HG03025 (cell line): ENCODE data around the gene TSC2.
"Not testable (repeated sequence)": the region's sequence is repeated elsewhere in the genome, so short reads cannot be mapped to it uniquely, and the experiment has no call there.

Source experiments
- ATAC-seq: cut with Tn5 transposase; IDR thresholded peaks from one replicate; pipeline ENCODE4 v1.9.1; 2021; ENCODE audit warnings: mild to moderate bottlenecking, moderate library complexity; ENCODE audit not compliant: unreplicated experiment, low FRiP score

TSC2 gene

DNA sequence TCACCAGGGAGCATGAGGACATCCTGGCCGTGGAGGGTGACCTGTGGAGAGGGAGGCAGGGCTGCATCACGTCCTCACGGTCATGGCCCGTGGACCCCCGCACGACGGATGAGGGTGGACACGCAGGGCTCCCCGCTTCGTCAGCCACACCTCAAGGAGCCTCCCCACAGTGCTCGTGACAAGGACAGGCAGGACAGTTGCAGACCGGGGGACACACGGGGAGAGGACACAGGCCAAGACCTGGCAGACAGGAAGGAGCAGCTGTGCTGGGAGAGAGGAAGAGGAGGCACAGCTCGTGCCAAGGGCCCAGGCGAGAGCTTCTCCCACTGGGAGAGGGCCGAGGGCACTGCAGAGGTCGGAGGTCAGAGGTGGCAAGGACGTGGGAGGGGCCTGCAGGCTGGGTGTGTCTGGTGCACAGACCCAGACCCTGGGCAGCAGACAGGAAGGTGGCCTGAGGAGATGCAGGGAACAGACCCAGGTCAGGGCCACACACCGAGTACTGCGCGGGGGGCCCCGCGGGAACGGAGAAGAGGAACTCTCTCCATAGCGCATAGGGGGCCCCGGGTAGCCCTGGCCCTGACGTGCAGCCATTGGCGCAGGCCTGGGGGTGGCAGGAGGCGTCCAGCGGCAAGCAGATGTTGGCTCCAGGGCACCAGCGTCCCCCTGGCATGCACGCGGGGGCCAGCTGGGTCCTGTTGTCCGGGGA is 67.3 kb downstream of the TSC2 start:
- ATAC-seq = not testable (repeated sequence)

GRCh38 chr16:2115591-2115973 is 67.8 kb downstream of the TSC2 start:
- ATAC-seq = no peak

- not testable (repeated sequence) for ATAC-seq
Observed at GRCh38 chr16:2116428-2116827, 68.6 kb downstream of the TSC2 start.

- ATAC-seq = not testable (repeated sequence)
Observed at GRCh38 chr16:2117341-2117740, 69.6 kb downstream of the TSC2 start.

DNA sequence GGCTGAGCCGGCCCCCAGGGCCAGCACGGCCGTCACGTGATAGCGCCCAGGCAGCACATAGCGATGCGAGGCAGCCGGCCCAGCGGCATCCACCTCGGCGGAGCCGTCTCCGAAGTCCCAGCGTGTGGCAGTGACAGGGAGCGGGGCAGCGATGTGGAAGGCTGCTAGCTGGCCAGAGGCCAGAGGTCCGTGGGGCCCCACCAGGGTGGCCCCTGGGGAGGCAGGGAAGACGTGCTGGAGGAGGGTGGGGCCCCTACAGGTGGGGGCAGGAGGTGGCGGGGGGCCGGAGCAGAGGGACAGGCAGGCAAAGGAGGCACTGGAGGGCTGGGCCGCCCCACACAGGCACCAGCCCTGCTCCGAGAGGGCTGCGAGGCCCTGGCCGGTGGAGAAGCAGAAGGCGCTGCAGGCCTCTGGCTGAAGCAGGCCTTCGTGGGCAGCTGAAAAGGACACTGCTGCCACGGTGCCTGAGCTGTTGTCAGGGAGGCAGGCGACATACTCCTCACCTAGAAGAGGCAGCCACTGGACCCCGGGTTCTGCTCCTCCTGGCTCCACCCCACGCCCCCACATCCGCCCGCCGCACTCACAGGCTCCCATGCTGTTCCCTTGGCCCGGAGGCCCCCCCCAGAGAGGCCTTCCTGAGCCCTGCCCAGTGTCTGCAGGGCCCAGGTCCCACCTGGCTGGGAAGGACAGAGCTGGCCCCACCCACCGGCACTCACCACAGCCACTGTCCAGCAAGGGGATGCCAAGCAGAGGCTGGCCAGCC is 70.4 kb downstream of the TSC2 start:
- not testable (repeated sequence) for ATAC-seq

DNA sequence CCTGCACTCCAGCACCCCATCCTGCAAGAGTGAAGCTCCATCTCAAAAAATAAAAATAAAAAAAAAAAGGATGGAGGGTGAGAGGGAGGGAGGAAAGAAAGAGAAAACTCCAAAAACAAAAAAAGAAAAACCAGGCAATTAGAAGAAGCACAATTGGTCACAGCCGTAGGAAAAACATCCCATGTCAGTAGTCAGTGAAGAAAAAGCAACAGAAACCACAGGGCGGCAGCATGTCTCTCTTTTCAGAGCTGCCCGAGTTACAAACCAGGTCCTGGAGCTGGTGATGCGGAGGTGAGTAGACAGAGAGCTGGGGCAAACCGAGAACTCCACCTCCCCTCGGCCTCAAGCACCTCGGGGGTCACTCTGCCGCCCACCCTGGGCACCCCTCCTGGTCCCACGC is 73.5 kb downstream of the TSC2 start:
- not testable (repeated sequence) for ATAC-seq

GRCh38 chr16:2121853-2122252 is 74.1 kb downstream of the TSC2 start:
- ATAC-seq = no peak

DNA sequence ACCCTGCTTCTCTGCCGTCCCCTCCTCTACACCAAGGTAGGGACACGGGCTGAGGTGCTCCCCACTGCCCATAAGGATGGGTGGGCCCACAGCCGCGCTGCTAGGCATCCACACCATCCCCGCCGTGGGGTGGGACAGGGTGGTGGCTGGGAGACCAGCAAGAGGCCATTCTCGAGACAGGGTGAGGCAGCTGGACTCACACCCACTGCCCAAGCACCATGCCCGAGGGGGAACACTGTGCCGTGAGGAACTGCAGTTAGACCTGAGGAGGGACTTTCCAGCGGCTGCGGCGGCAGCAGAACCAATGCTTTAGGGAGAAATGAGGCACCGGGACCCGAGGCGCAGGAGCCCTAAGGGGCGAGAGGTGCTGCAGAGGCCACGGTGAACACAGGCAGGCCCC is 74.6 kb downstream of the TSC2 start:
- no peak for ATAC-seq

DNA sequence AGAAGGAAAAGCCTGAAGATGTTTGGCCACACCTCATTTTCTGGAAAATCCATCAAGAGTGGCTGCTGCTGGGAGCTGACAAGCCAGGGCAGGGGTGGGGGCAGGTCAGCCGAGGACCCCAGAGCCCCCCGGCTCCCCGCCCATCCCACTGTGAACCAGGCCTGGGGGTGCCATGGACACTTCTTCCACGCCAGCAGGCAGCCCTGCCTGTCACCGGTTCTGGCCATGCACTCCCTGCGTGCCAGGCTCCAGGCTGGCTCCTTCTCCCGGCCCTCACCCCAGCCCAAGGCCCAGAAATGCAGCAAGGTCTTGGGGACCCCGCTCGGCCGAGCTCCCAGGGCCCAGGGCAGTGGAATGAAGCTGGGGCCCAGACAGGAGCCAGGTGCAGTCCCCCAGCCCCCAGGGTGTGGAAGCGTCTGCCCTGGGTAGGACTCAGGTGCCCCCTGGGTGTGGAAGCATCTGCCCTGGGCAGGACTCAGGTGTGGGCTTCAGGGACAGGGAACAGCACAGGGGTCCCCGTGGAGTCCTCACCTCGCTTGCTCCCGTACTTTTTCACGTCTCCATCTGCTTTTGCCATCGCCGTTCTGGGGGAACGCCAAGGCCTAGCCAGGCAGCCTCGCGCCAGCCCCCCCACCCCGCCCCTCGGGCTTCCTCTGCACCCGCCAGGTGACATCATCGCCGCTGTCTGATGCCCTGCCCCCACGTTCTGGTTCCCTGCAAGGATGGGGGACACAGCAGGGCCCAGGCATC is 75.3 kb downstream of the TSC2 start:
- ATAC-seq = not testable (repeated sequence)

- ATAC-seq = not testable (repeated sequence)
Observed at GRCh38 chr16:2123706-2124376, 76.1 kb downstream of the TSC2 start.

DNA sequence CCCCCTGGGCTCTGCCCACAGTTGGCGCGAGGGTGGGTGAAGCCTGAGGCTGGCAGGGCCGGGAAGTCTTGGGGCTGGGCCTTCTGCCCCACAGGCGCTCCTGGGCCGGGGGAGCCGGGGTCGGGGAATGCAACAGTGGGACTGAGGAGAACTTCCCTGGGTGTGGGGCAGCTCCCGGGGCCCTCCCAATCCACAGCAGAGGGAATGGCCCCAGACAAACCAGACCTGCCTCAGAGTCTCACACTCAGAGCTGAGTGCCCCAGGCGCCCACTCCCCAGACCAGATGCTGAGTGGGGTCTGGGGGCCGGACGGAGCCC is 76.5 kb downstream of the TSC2 start:
- ATAC-seq = not testable (repeated sequence)

DNA sequence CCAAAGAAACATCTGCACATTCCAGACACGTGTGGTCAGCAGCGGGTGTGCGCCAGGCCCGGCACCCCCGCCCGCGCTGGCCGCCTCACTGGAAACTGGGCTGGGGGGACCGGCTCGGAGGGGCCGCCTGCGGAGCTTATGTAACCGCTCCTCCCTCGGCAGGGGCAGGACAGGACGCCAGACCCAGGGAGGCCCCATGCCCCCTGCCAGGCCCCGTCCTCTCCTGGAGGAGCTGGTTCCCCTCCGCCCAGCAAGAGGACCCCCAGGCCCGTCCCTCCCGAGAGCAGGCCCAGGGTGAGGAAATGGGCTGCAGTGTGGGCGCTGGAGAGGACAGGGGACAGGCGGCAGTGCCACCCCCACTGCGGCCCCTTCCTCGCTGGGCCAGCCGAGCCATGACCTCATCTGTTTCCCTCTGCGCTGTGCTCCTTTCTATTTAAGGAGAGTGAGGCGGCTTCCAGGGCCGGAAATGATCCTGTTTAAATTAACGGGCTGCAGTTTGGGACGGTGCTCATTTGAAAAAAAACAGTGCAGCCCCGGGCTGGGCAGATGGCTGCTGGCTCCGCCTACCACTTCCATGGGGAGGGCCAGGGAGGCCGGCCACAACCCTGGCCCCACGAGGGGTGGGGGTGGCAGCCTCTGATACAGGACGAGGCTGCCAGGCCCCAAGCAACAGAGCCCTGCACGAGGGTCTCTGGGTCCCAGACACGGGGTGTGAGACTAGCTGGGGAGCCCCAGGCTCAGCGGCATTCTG is 77.1 kb downstream of the TSC2 start:
- ATAC-seq = not testable (repeated sequence)

GRCh38 chr16:2125609-2126008 is 77.8 kb downstream of the TSC2 start:
- ATAC-seq = not testable (repeated sequence)

- ATAC-seq = not testable (repeated sequence)
Observed at GRCh38 chr16:2126161-2126743, 78.5 kb downstream of the TSC2 start.

- not testable (repeated sequence) for ATAC-seq
Observed at GRCh38 chr16:2126928-2127556, 79.3 kb downstream of the TSC2 start.

DNA sequence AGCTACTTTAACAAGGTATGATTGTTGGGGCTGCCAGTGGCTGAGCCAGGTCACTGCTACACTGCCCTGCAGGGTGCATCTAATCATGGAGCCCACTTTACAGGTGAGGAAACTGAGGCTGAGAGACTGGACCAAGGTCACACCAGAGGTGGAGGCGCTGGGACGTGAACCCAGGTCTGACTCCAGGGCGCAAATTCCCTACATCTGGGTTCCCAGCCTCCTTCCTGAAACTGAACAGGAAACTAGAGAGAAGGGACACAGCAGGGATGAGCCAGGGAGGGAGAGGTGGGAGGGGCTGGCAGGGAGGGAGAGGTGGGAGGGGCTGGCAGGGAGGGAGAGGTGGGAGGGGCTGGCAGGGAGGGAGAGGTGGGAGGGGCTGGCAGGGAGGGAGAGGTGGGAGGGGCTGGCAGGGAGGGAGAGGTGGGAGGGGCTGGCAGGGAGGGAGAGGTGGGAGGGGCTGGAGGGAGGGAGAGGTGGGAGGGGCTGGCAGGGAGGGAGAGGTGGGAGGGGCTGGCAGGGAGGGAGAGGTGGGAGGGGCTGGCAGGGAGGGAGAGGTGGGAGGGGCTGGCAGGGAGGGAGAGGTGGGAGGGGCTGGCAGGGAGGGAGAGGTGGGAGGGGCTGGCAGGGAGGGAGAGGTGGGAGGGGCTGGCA is 80.0 kb downstream of the TSC2 start:
- not testable (repeated sequence) for ATAC-seq

GRCh38 chr16:2129251-2129650 is 81.5 kb downstream of the TSC2 start:
- ATAC-seq = not testable (repeated sequence)

DNA sequence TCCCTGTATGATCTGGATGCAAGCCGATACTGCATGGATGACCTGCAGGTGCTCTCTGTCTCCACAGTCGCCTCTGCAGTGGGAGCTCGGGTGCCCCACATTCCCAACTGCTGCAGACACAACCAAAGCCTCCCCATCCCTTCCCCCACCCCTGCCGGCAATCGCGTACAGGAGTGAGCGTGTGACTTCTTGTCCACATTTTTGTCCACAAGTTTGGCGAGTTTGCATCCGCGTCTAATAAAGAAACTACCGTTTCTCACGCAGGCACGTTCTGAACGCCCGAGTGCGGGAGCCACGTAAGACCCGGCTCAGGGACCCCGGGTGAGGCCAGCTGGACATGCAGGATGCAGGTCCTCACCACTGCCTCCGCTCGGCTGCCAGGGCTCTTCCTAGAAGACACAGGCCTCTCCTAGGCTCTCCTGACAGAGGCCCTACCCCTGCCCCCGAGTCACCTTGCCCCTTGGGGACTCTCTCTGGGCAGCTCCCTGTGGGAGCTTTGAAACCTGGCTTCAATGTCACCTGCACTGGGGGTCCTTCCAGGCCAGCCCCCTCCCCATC is 82.2 kb downstream of the TSC2 start:
- ATAC-seq = not testable (repeated sequence)
